ENCODE results near the gene TNFSF8.

TNFSF8 gene

DNA sequence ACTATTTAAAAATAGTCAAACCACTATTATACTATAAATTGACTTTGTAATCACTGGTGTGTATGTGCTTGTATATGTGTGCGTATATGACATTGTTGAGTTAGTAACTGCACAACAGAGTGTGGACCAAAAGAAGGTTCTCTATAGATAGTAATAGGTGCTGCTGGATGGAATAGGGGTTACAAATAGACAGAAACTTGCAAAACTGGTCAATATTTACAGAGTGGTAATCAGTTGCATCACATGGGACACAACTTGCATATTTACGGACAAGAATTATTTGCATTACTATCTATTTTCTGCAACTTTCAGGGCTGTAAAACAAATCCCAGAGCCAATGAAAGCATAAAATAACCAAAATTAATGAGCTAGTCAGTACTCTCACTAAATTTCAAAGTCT lies 42.4 kb downstream of the TNFSF8 start:
- TF ChIP-seq ZC3H10 (CRISPR knock-in tag; IDR thresholded peaks at IDR 0.05) = no peak
- no peak for TF ChIP-seq TOX (CRISPR knock-in tag; IDR thresholded peaks at IDR 0.05; ENCODE audit: borderline replicate concordance)
- TF ChIP-seq ZNF70 (CRISPR knock-in tag; IDR thresholded peaks at IDR 0.05) = no peak
- no peak for TF ChIP-seq ARNTL (CRISPR knock-in tag; IDR thresholded peaks at IDR 0.05; ENCODE audit: borderline replicate concordance, low read depth)
- no peak for TF ChIP-seq ISL1 (CRISPR knock-in tag; IDR thresholded peaks at IDR 0.05)
- TF ChIP-seq, protein P1, sequence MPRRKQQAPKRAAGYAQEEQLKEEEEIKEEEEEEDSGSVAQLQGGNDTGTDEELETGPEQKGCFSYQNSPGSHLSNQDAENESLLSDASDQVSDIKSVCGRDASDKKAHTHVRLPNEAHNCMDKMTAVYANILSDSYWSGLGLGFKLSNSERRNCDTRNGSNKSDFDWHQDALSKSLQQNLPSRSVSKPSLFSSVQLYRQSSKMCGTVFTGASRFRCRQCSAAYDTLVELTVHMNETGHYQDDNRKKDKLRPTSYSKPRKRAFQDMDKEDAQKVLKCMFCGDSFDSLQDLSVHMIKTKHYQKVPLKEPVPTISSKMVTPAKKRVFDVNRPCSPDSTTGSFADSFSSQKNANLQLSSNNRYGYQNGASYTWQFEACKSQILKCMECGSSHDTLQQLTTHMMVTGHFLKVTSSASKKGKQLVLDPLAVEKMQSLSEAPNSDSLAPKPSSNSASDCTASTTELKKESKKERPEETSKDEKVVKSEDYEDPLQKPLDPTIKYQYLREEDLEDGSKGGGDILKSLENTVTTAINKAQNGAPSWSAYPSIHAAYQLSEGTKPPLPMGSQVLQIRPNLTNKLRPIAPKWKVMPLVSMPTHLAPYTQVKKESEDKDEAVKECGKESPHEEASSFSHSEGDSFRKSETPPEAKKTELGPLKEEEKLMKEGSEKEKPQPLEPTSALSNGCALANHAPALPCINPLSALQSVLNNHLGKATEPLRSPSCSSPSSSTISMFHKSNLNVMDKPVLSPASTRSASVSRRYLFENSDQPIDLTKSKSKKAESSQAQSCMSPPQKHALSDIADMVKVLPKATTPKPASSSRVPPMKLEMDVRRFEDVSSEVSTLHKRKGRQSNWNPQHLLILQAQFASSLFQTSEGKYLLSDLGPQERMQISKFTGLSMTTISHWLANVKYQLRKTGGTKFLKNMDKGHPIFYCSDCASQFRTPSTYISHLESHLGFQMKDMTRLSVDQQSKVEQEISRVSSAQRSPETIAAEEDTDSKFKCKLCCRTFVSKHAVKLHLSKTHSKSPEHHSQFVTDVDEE (CRISPR knock-in tag; IDR thresholded peaks at IDR 0.05) = no peak
- no peak for TF ChIP-seq ESRRG (CRISPR knock-in tag; IDR thresholded peaks at IDR 0.05)
- no peak for TF ChIP-seq PPARA (CRISPR knock-in tag; IDR thresholded peaks at IDR 0.05; ENCODE audit: borderline replicate concordance)
- no peak for TF ChIP-seq BACH2 (CRISPR knock-in tag; IDR thresholded peaks at IDR 0.05; ENCODE audit: borderline replicate concordance)
- no peak for TF ChIP-seq ZFP30 (CRISPR knock-in tag; IDR thresholded peaks at IDR 0.05)
- no peak for ATAC-seq

DNA sequence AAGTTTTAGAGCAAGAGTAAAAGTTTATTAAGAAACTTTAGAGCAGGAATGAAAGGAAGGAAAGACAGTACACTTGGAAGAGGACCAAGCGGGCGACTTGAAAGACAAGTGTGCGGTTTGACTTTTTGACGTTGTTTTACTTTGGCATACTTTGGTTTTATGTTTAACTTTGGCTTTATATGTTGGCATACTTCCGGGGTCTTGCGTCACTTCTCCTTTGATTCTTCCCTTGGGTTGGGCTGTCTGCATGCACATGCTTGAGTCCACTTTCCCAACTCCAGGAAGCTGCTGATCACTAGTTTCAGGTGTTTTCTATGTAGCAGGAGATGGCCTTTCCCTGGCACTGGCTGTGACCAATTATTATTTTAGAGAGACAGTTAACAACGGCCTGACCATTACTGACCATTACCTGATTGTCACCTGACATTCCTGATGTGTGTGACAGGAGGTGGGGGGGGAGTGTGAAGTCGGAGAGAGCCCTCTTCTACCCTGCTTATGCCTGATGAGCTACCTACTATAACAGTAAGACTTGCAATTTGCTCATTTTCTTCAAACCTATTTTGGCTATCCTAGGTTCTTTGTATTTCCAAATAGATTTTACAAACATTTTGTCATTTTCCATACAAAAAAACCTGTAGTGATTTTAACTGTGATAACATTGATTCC lies 45.5 kb downstream of the TNFSF8 start:
- ATAC-seq = no peak
- TF ChIP-seq, protein P1 (CRISPR knock-in tag; IDR thresholded peaks at IDR 0.05) = no peak
- TF ChIP-seq ZNF8 (CRISPR knock-in tag; IDR thresholded peaks at IDR 0.05) = no peak
- no peak for TF ChIP-seq CSDC2 (CRISPR knock-in tag; IDR thresholded peaks at IDR 0.05)
- no peak for TF ChIP-seq TOX (CRISPR knock-in tag; IDR thresholded peaks at IDR 0.05; ENCODE audit: borderline replicate concordance)
- no peak for TF ChIP-seq RARB (CRISPR knock-in tag; IDR thresholded peaks at IDR 0.05)
- TF ChIP-seq, protein P2, sequence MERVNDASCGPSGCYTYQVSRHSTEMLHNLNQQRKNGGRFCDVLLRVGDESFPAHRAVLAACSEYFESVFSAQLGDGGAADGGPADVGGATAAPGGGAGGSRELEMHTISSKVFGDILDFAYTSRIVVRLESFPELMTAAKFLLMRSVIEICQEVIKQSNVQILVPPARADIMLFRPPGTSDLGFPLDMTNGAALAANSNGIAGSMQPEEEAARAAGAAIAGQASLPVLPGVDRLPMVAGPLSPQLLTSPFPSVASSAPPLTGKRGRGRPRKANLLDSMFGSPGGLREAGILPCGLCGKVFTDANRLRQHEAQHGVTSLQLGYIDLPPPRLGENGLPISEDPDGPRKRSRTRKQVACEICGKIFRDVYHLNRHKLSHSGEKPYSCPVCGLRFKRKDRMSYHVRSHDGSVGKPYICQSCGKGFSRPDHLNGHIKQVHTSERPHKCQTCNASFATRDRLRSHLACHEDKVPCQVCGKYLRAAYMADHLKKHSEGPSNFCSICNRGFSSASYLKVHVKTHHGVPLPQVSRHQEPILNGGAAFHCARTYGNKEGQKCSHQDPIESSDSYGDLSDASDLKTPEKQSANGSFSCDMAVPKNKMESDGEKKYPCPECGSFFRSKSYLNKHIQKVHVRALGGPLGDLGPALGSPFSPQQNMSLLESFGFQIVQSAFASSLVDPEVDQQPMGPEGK (CRISPR knock-in tag; IDR thresholded peaks at IDR 0.05; ENCODE audit: borderline replicate concordance) = no peak
- no peak for TF ChIP-seq SNAI2 (CRISPR knock-in tag; IDR thresholded peaks at IDR 0.05)
- TF ChIP-seq PPARA (CRISPR knock-in tag; IDR thresholded peaks at IDR 0.05; ENCODE audit: borderline replicate concordance) = no peak
- TF ChIP-seq, protein P3, sequence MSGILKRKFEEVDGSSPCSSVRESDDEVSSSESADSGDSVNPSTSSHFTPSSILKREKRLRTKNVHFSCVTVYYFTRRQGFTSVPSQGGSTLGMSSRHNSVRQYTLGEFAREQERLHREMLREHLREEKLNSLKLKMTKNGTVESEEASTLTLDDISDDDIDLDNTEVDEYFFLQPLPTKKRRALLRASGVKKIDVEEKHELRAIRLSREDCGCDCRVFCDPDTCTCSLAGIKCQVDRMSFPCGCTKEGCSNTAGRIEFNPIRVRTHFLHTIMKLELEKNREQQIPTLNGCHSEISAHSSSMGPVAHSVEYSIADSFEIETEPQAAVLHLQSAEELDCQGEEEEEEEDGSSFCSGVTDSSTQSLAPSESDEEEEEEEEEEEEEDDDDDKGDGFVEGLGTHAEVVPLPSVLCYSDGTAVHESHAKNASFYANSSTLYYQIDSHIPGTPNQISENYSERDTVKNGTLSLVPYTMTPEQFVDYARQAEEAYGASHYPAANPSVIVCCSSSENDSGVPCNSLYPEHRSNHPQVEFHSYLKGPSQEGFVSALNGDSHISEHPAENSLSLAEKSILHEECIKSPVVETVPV (CRISPR knock-in tag; IDR thresholded peaks at IDR 0.05) = no peak
- no peak for TF ChIP-seq ESRRG (CRISPR knock-in tag; IDR thresholded peaks at IDR 0.05)
- no peak for TF ChIP-seq ZC3H10 (CRISPR knock-in tag; IDR thresholded peaks at IDR 0.05)
- no peak for TF ChIP-seq ZFP3 (CRISPR knock-in tag; IDR thresholded peaks at IDR 0.05)
- TF ChIP-seq, protein P4, sequence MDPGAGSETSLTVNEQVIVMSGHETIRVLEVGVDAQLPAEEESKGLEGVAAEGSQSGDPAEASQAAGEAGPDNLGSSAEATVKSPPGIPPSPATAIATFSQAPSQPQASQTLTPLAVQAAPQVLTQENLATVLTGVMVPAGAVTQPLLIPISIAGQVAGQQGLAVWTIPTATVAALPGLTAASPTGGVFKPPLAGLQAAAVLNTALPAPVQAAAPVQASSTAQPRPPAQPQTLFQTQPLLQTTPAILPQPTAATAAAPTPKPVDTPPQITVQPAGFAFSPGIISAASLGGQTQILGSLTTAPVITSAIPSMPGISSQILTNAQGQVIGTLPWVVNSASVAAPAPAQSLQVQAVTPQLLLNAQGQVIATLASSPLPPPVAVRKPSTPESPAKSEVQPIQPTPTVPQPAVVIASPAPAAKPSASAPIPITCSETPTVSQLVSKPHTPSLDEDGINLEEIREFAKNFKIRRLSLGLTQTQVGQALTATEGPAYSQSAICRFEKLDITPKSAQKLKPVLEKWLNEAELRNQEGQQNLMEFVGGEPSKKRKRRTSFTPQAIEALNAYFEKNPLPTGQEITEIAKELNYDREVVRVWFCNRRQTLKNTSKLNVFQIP (CRISPR knock-in tag; IDR thresholded peaks at IDR 0.05; ENCODE audit: borderline replicate concordance, low read depth) = no peak
- TF ChIP-seq OSR1 (CRISPR knock-in tag; IDR thresholded peaks at IDR 0.05) = no peak
- no peak for TF ChIP-seq ZNF565 (CRISPR knock-in tag; conservative IDR thresholded peaks at IDR 0.05; ENCODE audit: low read depth)
- TF ChIP-seq GLIS3 (CRISPR knock-in tag; IDR thresholded peaks at IDR 0.05) = no peak
- TF ChIP-seq ISL1 (CRISPR knock-in tag; IDR thresholded peaks at IDR 0.05) = no peak
- no peak for TF ChIP-seq ZNF70 (CRISPR knock-in tag; IDR thresholded peaks at IDR 0.05)
